ENCODE data around the gene ADRA2B. TPM values are rescaled to one million over a fixed set of nuclear protein-coding genes. Genes with fewer than 3 reads are reported as not detected.
"Not testable (repeated sequence)": the region's sequence is repeated elsewhere in the genome, so short reads cannot be mapped to it uniquely, and the experiment has no call there.

ADRA2B gene
- total RNA-seq, 2 donors from 2014 or later, result 0.47 to 1.4 TPM

GRCh38 chr2:96074156-96074555 lies 42.2 kb downstream of the ADRA2B start:
- TF ChIP-seq, protein P1, sequence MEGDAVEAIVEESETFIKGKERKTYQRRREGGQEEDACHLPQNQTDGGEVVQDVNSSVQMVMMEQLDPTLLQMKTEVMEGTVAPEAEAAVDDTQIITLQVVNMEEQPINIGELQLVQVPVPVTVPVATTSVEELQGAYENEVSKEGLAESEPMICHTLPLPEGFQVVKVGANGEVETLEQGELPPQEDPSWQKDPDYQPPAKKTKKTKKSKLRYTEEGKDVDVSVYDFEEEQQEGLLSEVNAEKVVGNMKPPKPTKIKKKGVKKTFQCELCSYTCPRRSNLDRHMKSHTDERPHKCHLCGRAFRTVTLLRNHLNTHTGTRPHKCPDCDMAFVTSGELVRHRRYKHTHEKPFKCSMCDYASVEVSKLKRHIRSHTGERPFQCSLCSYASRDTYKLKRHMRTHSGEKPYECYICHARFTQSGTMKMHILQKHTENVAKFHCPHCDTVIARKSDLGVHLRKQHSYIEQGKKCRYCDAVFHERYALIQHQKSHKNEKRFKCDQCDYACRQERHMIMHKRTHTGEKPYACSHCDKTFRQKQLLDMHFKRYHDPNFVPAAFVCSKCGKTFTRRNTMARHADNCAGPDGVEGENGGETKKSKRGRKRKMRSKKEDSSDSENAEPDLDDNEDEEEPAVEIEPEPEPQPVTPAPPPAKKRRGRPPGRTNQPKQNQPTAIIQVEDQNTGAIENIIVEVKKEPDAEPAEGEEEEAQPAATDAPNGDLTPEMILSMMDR (IDR thresholded peaks at IDR 0.05), result no peak
- peaks cover 0 to 23% of the 10 kb centered on the region in 2 donors for H3K9me3 ChIP-seq
- H3K27ac ChIP-seq, result no peak overlapping the region
- no peaks in the 10 kb centered on the region for H3K36me3 ChIP-seq
- DNase-seq (ENCODE audit: low spot score), result no peak
- no peak overlapping the region for H3K4me3 ChIP-seq
- no peaks in the 10 kb centered on the region for H3K27me3 ChIP-seq
- no peaks in the 10 kb centered on the region for H3K4me1 ChIP-seq

DNA sequence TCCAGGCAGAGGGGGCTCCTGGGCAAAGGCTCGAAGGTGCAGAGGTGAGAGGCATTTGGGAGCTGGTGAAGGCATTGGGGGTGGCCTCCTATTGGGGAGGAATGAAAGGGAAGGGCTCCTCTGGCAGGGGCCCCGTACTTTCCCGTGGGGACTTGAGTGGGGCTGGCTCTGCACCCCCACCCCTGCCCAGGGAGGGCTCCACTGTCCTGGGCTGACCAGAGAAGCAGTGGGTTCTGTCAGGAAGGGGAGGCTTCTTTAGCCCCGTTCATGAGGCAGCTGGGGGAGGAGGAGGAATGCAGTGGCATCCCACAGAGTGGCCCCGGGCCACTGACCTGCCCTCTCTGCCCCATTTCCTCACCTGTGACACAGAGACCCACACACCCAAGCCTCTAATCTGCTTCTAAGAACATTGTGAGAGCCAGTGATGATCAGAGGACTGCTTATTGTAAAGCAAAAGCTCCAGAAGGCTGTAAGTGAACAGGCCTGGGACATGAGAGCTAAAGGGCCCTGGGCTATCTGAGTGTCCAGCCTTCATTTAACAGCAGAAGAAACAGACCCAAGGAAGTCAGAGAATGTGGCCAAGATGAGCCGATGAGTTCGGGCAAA lies 43.1 kb downstream of the ADRA2B start:
- Histone ChIP-seq H3K36me3 (no peaks in the 10 kb centered on the region), H3K4me3 (no peak overlapping the region), H3K27ac (no peak overlapping the region), H3K27me3 (no peaks in the 10 kb centered on the region), H3K4me1 (no peaks in the 10 kb centered on the region), H3K9me3 (peaks cover 0 to 23% of the 10 kb centered on the region in 2 donors)
- TF ChIP-seq, protein P1 (IDR thresholded peaks at IDR 0.05), result no peak
- no peak for DNase-seq (ENCODE audit: low spot score)

DNA sequence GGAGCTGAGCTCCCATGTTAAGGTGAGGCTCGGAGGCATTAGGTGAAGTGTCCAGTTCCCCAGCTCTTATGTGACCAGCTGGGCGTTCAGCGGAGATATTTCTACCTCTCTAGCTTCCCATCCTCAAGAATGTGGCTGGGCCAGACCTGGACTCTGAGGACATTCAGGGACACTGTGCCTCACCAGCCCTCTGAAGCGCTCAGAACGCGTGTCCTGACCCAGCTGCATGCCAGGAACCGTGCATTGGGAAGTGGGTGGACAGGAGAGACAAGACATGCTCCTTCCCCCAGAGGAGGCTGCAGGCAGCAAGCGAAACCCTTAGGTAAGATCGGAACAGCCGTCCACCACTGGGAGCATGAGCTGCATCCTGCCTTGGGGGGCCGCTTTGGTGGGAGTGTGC lies 43.6 kb downstream of the ADRA2B start:
- Histone ChIP-seq H3K9me3 (peaks cover 0 to 23% of the 10 kb centered on the region in 2 donors), H3K4me3 (no peak overlapping the region), H3K27ac (no peak overlapping the region), H3K27me3 (no peaks in the 10 kb centered on the region), H3K36me3 (no peaks in the 10 kb centered on the region), H3K4me1 (no peaks in the 10 kb centered on the region)
- DNase-seq (ENCODE audit: low spot score), result no peak
- TF ChIP-seq, protein P1 (IDR thresholded peaks at IDR 0.05), result no peak

DNA sequence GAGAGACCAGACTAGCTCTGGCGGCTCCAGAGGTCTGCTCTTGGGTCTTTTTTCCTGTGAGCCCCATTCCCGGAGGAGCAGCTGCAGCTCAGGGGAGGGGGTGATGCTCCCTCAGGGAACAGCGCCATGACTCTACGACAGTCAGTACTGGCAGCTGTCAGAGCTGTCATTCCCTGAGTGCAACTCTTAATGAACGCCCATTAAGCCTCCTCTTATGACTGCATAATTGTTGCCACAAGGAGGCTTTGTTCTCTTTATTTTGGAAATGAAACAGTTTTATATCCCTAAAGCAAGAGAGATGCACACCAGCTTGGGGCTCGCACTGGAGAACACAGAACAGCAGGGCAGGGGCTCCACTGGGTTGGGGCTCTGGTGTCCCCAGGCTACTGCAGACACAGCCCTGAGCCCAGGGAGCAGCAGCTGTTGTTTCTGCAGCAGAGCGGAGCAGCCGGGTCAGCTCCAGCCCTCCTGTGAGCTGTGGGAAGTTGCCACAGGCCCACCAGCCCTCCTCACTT lies 44.3 kb downstream of the ADRA2B start:
- H3K4me3 ChIP-seq; H3K4me1 ChIP-seq; H3K27me3 ChIP-seq; DNase-seq (ENCODE audit: low spot score); H3K36me3 ChIP-seq; H3K27ac ChIP-seq: not testable (repeated sequence)
- H3K9me3 ChIP-seq, result peaks cover 0 to 20% of the 10 kb centered on the region in 2 donors

- not testable (repeated sequence) for H3K4me3 ChIP-seq; DNase-seq (ENCODE audit: low spot score); H3K36me3 ChIP-seq; H3K27me3 ChIP-seq; H3K27ac ChIP-seq; H3K4me1 ChIP-seq
- H3K9me3 ChIP-seq, result peaks cover 0 to 14% of the 10 kb centered on the region in 2 donors
Measured at GRCh38 chr2:96071087-96071976, 45.0 kb downstream of the ADRA2B start.

DNA sequence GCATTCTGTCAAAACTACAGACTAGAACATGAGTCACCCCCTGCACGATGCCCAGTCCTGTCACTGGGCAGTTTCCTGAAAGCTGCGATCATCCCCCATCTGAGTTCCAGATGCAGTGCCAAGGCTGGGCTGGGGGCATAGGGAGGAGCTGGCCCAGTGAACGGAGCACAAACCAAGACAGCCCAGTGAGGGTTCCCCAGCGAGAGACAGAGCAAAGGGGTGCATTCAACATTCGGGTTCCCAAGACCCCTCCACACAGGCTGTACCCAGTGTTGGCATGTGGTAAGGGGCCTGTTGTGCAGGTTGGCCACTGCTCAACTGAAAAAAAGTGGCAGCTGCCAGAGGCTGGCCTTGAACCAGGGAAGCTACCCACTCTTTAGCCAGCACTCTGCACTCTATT lies 46.0 kb downstream of the ADRA2B start:
- H3K9me3 ChIP-seq; H3K27ac ChIP-seq; H3K36me3 ChIP-seq; H3K4me1 ChIP-seq; H3K27me3 ChIP-seq; DNase-seq (ENCODE audit: low spot score); H3K4me3 ChIP-seq: not testable (repeated sequence)

DNA sequence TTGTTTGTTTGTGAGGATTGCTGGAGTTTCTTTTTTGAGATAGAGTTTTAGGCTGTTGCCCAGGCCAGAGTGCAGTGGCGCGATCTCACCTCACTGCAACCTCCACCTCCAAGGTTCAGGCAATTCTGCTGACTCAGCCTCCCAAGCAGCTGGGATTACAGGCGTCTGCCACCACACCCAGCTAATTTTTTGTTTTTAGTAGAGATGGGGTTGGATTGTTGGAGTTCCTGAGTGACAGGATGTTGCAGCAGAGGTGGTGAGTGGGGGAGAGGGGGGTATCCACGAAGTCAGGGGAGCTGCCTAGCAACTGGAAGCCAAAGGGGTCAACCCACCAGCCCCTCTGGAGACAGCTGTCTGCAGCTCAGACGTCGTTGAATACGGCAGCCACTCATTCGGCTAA lies 46.5 kb downstream of the ADRA2B start:
- H3K9me3 ChIP-seq; H3K4me1 ChIP-seq; H3K27me3 ChIP-seq; DNase-seq (ENCODE audit: low spot score); H3K36me3 ChIP-seq; H3K27ac ChIP-seq; H3K4me3 ChIP-seq: not testable (repeated sequence)

- not testable (repeated sequence) for H3K9me3 ChIP-seq; H3K36me3 ChIP-seq; H3K27ac ChIP-seq; DNase-seq (ENCODE audit: low spot score); H3K4me3 ChIP-seq; H3K4me1 ChIP-seq; H3K27me3 ChIP-seq
Measured at GRCh38 chr2:96067902-96068581, 48.3 kb downstream of the ADRA2B start.

DNA sequence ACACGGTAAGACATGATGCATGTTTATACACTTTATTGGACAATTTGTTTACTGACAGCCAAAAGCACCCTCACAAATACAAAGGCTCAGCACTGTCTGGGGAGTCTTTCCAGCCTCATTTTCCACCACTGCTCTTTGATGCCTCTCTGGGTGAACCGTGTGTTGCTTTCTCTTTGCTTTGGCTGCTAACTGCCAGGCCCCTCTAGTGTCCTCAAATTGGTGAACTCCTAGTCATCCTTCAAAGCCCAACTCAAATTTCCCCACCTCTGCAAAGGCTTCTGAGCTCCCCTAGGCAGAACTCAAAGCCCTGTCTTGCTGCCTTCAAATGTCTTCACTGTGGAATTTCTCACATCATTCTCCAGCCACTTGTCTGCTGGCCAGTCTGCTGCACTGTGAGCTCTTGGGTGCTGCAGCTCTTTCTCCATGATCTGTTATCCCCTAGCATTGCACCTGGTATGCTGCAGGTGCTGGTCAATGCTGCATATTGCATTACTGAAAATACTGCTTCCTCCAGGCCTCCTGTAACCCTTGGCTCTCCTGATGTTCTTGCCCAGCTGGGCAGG lies 49.2 kb downstream of the ADRA2B start:
- not testable (repeated sequence) for H3K27ac ChIP-seq; H3K4me3 ChIP-seq; H3K36me3 ChIP-seq; H3K9me3 ChIP-seq; H3K4me1 ChIP-seq; H3K27me3 ChIP-seq; DNase-seq (ENCODE audit: low spot score)

- not testable (repeated sequence) for DNase-seq (ENCODE audit: low spot score); H3K4me1 ChIP-seq; H3K36me3 ChIP-seq; H3K27ac ChIP-seq; H3K4me3 ChIP-seq; H3K9me3 ChIP-seq; H3K27me3 ChIP-seq
Measured at GRCh38 chr2:96066511-96066910, 49.9 kb downstream of the ADRA2B start.

DNA sequence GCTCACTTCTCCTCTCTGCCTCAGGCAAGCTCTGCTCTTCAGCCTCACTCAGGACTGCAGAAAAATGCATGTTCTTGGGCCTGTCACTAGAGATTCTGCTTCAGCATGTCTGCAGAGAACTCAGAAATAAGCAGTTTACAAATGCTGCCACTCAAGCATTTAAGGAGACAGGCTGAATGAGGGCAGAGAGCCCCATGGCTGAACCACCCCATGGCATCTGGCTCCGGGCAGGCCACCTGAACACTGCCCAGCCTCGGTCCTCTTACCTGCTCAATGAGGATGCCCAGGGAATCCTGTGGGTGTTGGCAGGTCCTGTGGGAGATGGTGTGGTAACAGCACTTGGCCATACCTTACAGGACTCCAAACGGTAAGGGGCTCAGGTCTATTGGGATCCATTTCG lies 50.4 kb downstream of the ADRA2B start:
- not testable (repeated sequence) for H3K9me3 ChIP-seq; H3K4me1 ChIP-seq; H3K27ac ChIP-seq; H3K36me3 ChIP-seq; H3K4me3 ChIP-seq; DNase-seq (ENCODE audit: low spot score); H3K27me3 ChIP-seq
